Naive thymus-derived CD8-positive, alpha-beta T cell (primary cell): Measurements from ENCODE around the gene IGF2R. TPM values are rescaled to one million over a fixed set of nuclear protein-coding genes. Genes with fewer than 3 reads are reported as not detected.

Source experiments
- ATAC-seq, 2 donors: fragments of 150-1000 bp; cut with Tn5 transposase in 1 of 2; sonication (Bioruptor Pico), chemical (Tn5 transposase) in 1 of 2; 1 replicate in 1 of 2; 2 replicates in 1 of 2; pipeline ENCODE4 v1.10.0; 2021; ENCODE audit warnings: mild to moderate bottlenecking in 2 of 2, moderate library complexity in 2 of 2
- POLR2A ChIA-PET: fragments of 350-600 bp; sonication (Branson Sonifier 250); formaldehyde crosslinking; loops from one replicate; lab custom pipeline; 2021; ENCODE audit warnings: antibody characterized with exemption; lab: Charles Lee
- DNase-seq, 10 donors: peaks; one replicate each; pipeline versions ENCODE4 v3.0.0 to v3.0.0-alpha.2; 2020 to 2022
- H3K27ac Mint-ChIP-seq, 10 donors: one replicate each; pipeline ENCODE4 v1.8.0; 2020 to 2022; ENCODE audit warnings: mild to moderate bottlenecking in 10 of 10, mixed read lengths in 10 of 10, moderate library complexity in 4 of 10, inconsistent platforms in 1 of 10
- H3K27me3 Mint-ChIP-seq, 5 donors: one replicate each; pipeline ENCODE4 v1.8.0; 2021 to 2022; ENCODE audit warnings: mixed read lengths in 5 of 5
- H3K36me3 Mint-ChIP-seq, 3 donors: one replicate each; pipeline ENCODE4 v1.8.0; 2020 to 2022; ENCODE audit warnings: mixed read lengths in 3 of 3, mild to moderate bottlenecking in 2 of 3, inconsistent platforms in 1 of 3
- H3K4me1 Mint-ChIP-seq, 4 donors: one replicate each; pipeline ENCODE4 v1.8.0; 2021 to 2022; ENCODE audit warnings: mixed read lengths in 4 of 4
- H3K4me3 Mint-ChIP-seq, 10 donors: one replicate each; pipeline ENCODE4 v1.8.0; 2020 to 2022; ENCODE audit warnings: mild to moderate bottlenecking in 10 of 10, mixed read lengths in 10 of 10, moderate library complexity in 6 of 10, inconsistent platforms in 1 of 10
- H3K9me3 Mint-ChIP-seq, 9 donors: one replicate each; pipeline ENCODE4 v1.8.0; 2020 to 2022; ENCODE audit warnings: mixed read lengths in 9 of 9, mild to moderate bottlenecking in 3 of 9, inconsistent platforms in 1 of 9, moderate library complexity in 1 of 9
- polyA plus RNA-seq, 3 donors: library from polyadenylated mRNA; unstranded; fragments of 300-500 nt; fragmentation: Illumina TruSeq; gene quantifications; one replicate each; pipeline ENCODE4 v1.2.3, GENCODE V29; 2021
- total RNA-seq, 8 experiments: library from RNA in 2 of 8; stranded (reverse) in 2 of 8; gene quantifications; one replicate each; pipeline ENCODE4 v1.2.3 and lab custom pipeline; 2021 to 2026

The IGF2R gene
- total and polyA plus RNA-seq, 5 experiments from 2014 or later: 9.1 to 69.7 (median 19.3) TPM

DNA sequence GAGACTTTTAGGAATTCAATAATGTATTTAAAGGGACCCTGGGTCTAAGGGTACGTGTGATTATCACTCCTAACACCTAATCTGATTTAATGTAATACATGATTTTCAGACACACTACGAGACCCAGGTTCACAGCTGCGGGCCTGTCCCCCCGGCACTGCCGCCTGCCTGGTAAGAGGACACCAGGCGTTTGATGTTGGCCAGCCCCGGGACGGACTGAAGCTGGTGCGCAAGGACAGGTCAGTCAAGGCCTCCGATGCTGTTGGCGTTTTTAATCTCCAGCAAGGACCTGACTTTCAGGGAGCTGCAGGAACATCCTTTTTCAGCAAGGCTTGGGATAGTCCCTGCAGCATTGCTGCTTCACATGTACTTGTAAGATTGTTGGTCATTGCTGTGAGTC, 58.2 kb downstream of the IGF2R start:
- POLR2A ChIA-PET: interaction anchor here (1.3 kb wide), 1 partner anchor 11 kb away, joined by 5 read pairs; no protein-coding TSS in a partner anchor
- Mint-ChIP-seq H3K9me3 (no peaks in the 10 kb centered on the region), H3K4me1 (peaks cover 10 to 25% (median 17%) of the 10 kb centered on the region in 4 donors), H3K27ac (peak overlapping the region in 1 of 10 donors; percentile 14), H3K36me3 (peaks cover 4 to 60% (median 13%) of the 10 kb centered on the region in 3 donors), H3K4me3 (no peak overlapping the region), H3K27me3 (no peaks in the 10 kb centered on the region)
- DNase-seq (no peak), ATAC-seq (no peak)

DNA sequence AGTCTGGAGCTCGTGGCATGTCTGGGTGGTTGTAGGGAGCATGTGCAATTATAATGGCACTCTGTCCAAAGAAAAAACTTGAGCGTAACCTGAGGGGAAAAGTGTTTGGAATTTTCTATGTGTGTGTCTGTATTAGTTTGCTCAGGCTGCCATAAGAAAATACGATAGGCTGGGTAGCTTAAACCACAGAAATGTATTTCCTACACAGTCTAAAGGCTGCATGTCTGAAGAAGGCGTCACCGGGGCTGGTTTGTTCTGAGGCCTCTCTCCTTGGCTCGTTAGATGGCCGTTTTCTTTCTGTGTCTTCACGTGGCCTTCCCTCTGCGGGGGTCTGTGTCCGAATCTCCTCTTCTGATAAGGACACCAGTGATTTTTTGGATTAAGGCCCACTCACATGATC, 59.0 kb downstream of the IGF2R start:
- Mint-ChIP-seq H3K4me3 (no peak overlapping the region), H3K27me3 (no peaks in the 10 kb centered on the region), H3K36me3 (peaks cover 4 to 69% (median 18%) of the 10 kb centered on the region in 3 donors), H3K27ac (peak overlapping the region in 8 of 10 donors; percentile 1 to 88 (median 24)), H3K4me1 (peaks cover 10 to 25% (median 17%) of the 10 kb centered on the region in 4 donors), H3K9me3 (no peaks in the 10 kb centered on the region)
- no peak for ATAC-seq
- POLR2A ChIA-PET: interaction anchor here (1.3 kb wide), 1 partner anchor 12 kb away, joined by 5 read pairs; no protein-coding TSS in a partner anchor
- DNase-seq: no peak

DNA sequence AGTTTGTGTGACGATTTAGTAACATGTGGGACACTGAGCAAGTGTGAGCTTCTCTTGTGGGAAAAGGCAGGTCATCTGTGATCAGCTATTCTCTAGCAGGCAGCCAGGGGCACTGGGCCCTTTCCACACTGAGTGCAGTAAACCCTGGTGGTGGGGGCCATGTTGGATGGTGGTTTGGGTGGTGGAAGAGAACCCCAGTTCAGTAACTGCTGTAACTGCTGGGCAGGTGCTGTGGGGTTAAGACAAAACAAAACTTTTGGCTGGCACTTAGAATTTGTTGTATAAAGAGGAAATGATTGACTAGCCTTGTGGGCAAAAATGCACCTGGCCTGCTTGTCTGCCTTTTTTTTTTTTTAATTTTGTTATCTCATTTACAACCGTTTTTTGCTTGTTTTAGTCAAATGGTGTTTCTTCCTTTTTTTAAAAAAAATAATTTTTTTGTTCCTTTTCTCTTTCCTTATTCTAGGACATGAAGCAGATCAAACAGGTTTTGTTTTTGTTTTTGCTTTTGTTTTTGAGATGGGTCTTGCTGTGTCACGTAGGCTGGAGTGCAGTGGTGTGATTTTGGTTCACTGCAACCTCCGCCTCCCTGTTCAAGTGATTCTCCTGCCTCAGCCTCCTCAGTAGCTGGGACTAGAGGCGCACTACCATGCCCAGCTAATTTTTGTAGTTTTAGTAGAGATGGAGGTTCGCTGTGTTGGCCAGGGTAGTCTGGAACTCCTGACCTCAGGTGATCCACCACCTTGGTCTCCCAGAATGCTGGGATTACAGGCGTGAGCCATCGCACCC, 59.8 kb downstream of the IGF2R start:
- POLR2A ChIA-PET: interaction anchor here (1.3 kb wide), 1 partner anchor 13 kb away, joined by 5 read pairs; no protein-coding TSS in a partner anchor
- peaks cover 10 to 76% (median 25%) of the 10 kb centered on the region in 3 donors for H3K36me3 Mint-ChIP-seq
- no peak overlapping the region for H3K4me3 Mint-ChIP-seq

DNA sequence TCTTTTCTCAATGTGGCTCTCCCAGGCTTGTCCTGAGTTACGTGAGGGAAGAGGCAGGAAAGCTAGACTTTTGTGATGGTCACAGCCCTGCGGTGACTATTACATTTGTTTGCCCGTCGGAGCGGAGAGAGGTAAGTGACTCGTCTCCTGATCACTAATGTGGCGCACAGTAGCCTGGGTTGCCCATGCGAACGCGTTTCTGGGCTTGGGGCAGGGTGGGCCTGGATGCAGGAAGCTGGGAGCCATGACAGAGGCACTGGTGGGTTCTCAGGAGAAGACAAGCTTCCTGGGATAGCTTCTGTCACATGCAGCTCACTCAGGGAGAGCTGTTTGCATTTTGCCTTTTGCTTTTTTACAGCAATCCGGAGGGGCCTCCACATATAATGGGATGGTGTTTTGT, 60.6 kb downstream of the IGF2R start:
- Mint-ChIP-seq H3K4me1 (peaks cover 10 to 25% (median 17%) of the 10 kb centered on the region in 4 donors), H3K36me3 (peaks cover 10 to 85% (median 28%) of the 10 kb centered on the region in 3 donors), H3K27ac (peak overlapping the region in 1 of 10 donors; percentile 26), H3K27me3 (no peaks in the 10 kb centered on the region), H3K4me3 (no peak overlapping the region), H3K9me3 (no peaks in the 10 kb centered on the region)
- ATAC-seq (no peak), DNase-seq (no peak)
- POLR2A ChIA-PET: no interaction called here

More for the DNA sequence above, 59.8 kb downstream of the IGF2R start:
- peaks cover 10 to 25% (median 17%) of the 10 kb centered on the region in 4 donors for H3K4me1 Mint-ChIP-seq
- H3K27me3 Mint-ChIP-seq: no peaks in the 10 kb centered on the region
- peak overlapping the region in 7 of 10 donors; percentile 1 to 88 (median 51) for H3K27ac Mint-ChIP-seq
- DNase-seq: peak in 2 of 10 donors; percentile 11 to 24
- no peaks in the 10 kb centered on the region for H3K9me3 Mint-ChIP-seq
- ATAC-seq: peak; percentile 53 to 75

DNA sequence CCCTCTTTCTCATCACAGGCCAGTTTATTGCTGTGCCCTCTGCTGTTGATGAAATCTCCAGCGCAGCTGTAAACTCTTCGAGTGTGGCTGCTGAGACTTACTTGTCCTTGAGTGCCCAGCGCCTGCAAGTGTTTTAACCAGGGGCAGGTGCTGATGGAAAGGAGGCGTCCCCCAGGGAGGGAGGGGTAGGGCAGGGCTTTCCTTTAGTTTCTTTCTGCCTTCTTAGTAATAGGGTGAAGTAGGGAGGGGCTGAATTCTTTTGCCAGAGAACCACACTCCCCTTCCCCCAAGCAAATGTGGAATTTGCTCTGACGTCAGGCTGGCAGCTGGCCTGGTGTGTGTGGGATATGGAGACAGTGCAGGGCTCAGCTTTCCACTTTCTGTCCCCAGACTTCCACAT, 61.2 kb downstream of the IGF2R start:
- H3K4me1 Mint-ChIP-seq: peaks cover 10 to 25% (median 17%) of the 10 kb centered on the region in 4 donors
- POLR2A ChIA-PET: no interaction called here
- no peak overlapping the region for H3K4me3 Mint-ChIP-seq
- H3K27me3 Mint-ChIP-seq: no peaks in the 10 kb centered on the region
- H3K9me3 Mint-ChIP-seq: no peaks in the 10 kb centered on the region
- H3K27ac Mint-ChIP-seq: peak overlapping the region in 2 of 10 donors; percentile 26 to 50
- DNase-seq: no peak
- no peak for ATAC-seq
- H3K36me3 Mint-ChIP-seq: peaks cover 10 to 91% (median 33%) of the 10 kb centered on the region in 3 donors

DNA sequence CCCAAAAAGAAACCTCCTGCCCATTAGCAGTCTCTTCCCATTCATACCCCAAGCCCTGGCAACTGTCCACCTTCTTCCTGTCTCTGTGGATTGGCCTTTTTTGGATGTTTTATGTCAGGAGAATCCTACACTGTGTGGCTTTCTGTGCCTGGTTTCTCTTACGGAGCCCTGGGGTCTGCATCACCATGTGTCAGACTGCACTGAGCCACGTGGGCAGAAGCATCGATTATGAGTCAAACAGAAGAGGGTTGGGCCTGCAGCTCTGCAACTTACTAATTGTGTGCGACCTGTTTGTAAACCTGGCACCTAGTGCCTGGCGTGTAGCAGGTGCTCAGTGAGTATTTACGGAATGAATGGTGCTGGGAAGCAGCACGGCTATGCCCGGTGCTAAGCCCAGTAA, 62.6 kb downstream of the IGF2R start:
- Mint-ChIP-seq H3K36me3 (peaks cover 17 to 94% (median 34%) of the 10 kb centered on the region in 3 donors), H3K4me1 (peaks cover 17 to 25% (median 25%) of the 10 kb centered on the region in 4 donors), H3K27ac (peak overlapping the region in 1 of 10 donors; percentile 27), H3K27me3 (no peaks in the 10 kb centered on the region), H3K9me3 (no peaks in the 10 kb centered on the region), H3K4me3 (no peak overlapping the region)
- ATAC-seq (no peak), DNase-seq (no peak)
- POLR2A ChIA-PET: no interaction called here

DNA sequence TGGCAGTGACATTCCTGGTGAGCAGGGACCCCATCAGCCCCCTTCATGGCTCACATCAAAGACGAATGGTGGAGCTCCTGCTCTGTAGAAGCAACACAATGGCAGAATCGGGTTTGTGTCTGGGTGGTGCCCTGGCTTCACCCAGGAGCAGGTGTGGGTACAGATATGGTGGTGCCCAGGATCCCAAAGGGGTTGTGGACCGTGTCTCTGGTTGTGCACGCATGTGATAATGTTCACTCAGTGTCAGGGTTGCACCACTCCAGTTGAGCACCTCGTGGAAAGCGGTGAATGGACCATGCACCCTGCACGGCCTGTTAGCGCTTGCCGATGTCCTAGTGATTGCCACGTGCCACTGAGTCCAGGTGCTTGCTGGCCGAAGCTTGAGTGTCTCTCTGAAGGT, 63.0 kb downstream of the IGF2R start:
- H3K4me1 Mint-ChIP-seq: peaks cover 18 to 26% (median 23%) of the 10 kb centered on the region in 4 donors
- POLR2A ChIA-PET: no interaction called here
- H3K36me3 Mint-ChIP-seq: peaks cover 17 to 94% (median 33%) of the 10 kb centered on the region in 3 donors
- H3K27me3 Mint-ChIP-seq: no peaks in the 10 kb centered on the region
- no peak for DNase-seq
- ATAC-seq: no peak
- no peak overlapping the region for H3K4me3 Mint-ChIP-seq
- H3K27ac Mint-ChIP-seq: peak overlapping the region in 2 of 10 donors; percentile 55 to 74
- H3K9me3 Mint-ChIP-seq: no peaks in the 10 kb centered on the region

DNA sequence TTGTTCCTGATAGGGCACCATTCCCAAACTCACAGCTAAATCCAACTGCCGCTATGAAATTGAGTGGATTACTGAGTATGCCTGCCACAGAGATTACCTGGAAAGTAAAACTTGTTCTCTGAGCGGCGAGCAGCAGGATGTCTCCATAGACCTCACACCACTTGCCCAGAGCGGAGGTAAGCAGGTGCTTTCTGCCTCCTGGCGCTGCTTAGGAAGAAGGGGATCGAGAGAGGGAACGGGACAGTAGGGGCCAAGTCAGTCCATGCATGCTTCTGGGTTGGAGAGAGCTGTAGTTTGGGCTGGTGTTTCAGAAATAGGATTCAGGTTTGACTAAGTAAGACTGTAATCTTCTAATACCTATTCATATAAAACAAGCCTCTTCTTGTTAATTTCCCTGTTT, 63.7 kb downstream of the IGF2R start:
- DNase-seq (no peak), ATAC-seq (no peak)
- H3K36me3 Mint-ChIP-seq: peaks cover 17 to 91% (median 33%) of the 10 kb centered on the region in 3 donors
- peak overlapping the region in 1 of 10 donors; percentile 45 for H3K27ac Mint-ChIP-seq
- peaks cover 17 to 25% (median 21%) of the 10 kb centered on the region in 4 donors for H3K4me1 Mint-ChIP-seq
- no peak overlapping the region for H3K4me3 Mint-ChIP-seq
- H3K9me3 Mint-ChIP-seq: no peaks in the 10 kb centered on the region
- POLR2A ChIA-PET: no interaction called here
- no peaks in the 10 kb centered on the region for H3K27me3 Mint-ChIP-seq

DNA sequence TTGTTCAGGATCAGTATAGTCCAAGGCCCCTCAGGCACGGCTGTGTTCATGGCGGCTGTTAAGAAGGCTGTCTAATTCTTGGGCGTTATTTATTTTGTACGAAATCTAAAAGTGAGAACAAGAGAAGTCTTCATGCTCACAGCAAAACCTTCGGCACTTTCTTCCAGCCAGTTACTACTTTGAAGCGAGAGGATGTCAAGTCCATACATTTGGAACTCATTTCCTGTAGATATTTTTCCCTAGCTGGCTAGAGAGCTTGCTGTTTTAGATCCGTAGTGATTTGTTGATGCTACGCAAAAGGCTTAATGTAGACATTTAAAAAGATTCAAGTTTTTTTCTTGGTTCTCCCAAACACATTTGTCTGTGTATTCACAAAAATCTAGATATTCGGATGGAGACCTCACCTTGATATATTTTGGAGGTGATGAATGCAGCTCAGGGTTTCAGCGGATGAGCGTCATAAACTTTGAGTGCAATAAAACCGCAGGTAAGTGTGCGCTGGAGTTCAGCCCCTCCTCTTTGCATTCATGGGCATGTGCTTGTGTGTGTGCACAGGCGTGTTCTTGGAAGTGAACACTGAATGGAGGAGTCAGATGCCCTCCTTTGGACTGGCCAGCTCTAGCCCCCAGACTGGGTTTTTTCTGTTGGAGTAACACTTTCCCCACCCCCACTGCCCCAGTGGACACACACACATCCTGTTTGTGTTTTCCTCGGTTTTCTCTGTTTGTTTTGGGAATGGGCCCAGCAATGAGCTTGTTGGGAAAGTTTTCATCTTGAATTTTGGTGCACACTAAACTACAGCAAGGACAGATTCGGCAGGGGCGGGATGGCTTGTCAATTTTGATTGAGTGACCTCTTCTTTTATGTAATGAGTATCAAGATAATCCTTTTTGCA, 65.4 kb downstream of the IGF2R start:
- POLR2A ChIA-PET: no interaction called here
- H3K27ac Mint-ChIP-seq: no peak overlapping the region
- H3K4me3 Mint-ChIP-seq: no peak overlapping the region
- no peak for ATAC-seq
- no peak for DNase-seq
- H3K9me3 Mint-ChIP-seq: no peaks in the 10 kb centered on the region
- H3K27me3 Mint-ChIP-seq: no peaks in the 10 kb centered on the region
- peaks cover 13 to 84% (median 34%) of the 10 kb centered on the region in 3 donors for H3K36me3 Mint-ChIP-seq
- peaks cover 18 to 28% (median 22%) of the 10 kb centered on the region in 4 donors for H3K4me1 Mint-ChIP-seq

DNA sequence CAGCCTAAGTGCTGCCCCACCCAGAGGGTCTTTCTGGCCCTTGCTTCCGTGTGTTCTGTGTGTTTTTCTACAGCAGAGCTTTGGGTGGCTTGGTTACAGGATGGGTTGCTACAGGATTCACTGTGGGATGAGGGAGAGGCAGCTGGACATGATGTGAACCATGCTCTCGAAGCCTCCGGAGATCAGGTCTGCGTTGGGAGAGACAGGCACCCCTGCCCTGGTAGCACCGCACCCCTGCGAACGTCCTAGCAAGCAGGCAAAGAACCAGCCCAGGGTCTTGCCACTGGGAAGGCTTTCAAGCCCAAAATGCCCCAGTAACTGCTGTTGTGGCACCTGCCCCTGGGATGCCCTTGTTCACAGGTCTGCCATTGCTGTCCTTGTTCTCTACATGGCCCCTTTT, 66.4 kb downstream of the IGF2R start:
- no peak overlapping the region for H3K4me3 Mint-ChIP-seq
- H3K27ac Mint-ChIP-seq: peak overlapping the region in 2 of 10 donors; percentile 48 to 71
- no peaks in the 10 kb centered on the region for H3K27me3 Mint-ChIP-seq
- peaks cover 17 to 37% (median 24%) of the 10 kb centered on the region in 4 donors for H3K4me1 Mint-ChIP-seq
- POLR2A ChIA-PET: no interaction called here
- peaks cover 13 to 75% (median 34%) of the 10 kb centered on the region in 3 donors for H3K36me3 Mint-ChIP-seq
- H3K9me3 Mint-ChIP-seq: no peaks in the 10 kb centered on the region
- ATAC-seq: no peak
- DNase-seq: no peak

DNA sequence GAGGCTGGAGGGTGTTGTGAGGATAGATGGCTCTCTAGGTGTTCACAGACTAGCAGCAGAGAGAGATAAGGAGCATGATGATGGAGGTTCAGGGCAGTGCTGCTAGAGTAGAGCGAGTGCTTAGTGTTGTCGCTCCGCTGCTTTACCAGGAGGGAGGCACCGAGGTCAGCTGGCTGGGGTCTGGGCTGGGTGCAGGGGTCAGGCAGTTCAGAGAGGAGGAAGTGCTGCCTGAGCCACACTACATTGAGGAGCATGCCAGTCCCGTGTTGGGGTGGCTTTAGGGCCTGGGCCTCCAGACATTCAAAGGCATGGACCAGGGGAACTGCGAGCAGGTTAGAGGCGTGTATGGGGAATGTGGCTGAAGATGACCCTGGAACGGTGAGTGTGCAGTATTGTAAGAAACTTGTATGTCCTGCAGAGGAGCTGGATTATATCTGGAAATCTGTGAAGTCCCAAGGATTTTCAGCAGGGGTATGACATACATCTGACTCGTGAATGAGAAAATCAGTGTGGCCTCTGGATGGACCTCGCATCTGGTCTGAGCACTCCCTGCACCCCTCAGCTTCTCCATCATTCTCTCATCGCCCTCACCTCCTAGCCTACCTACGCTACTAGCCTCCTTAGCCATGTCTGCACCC, 66.9 kb downstream of the IGF2R start:
- H3K27ac Mint-ChIP-seq: peak overlapping the region in 4 of 10 donors; percentile 43 to 75 (median 60)
- H3K4me1 Mint-ChIP-seq: peaks cover 14 to 39% (median 26%) of the 10 kb centered on the region in 4 donors
- no peaks in the 10 kb centered on the region for H3K9me3 Mint-ChIP-seq
- H3K36me3 Mint-ChIP-seq: peaks cover 13 to 75% (median 40%) of the 10 kb centered on the region in 3 donors
- no peak overlapping the region for H3K4me3 Mint-ChIP-seq
- DNase-seq (no peak), ATAC-seq (no peak)
- H3K27me3 Mint-ChIP-seq: no peaks in the 10 kb centered on the region
- POLR2A ChIA-PET: no interaction called here

DNA sequence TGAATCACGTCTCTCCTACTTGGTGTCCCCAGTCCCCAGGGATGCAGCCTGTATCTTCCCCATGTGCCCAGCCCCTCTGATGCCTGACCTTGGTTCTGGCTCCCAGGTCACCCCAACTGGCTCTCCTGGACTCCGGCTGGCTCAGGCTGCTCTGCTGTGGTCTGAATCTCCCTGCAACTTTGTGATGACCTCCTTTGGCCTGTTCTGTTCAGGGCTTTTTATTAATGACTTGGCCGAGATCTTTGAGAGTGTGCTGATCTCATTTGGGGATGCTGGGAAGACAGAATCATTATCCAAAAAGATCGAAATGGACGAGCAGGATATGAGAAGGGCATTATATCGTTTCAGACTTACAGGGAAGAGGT, 67.4 kb downstream of the IGF2R start:
- H3K36me3 Mint-ChIP-seq: peaks cover 13 to 77% (median 40%) of the 10 kb centered on the region in 3 donors

More for the DNA sequence above, 67.4 kb downstream of the IGF2R start:
- H3K27me3 Mint-ChIP-seq: no peaks in the 10 kb centered on the region
- POLR2A ChIA-PET: no interaction called here
- H3K4me1 Mint-ChIP-seq: peaks cover 14 to 39% (median 27%) of the 10 kb centered on the region in 4 donors
- DNase-seq (no peak), ATAC-seq (no peak)
- H3K27ac Mint-ChIP-seq: peak overlapping the region in 2 of 10 donors; percentile 48 to 75
- H3K9me3 Mint-ChIP-seq: no peaks in the 10 kb centered on the region
- no peak overlapping the region for H3K4me3 Mint-ChIP-seq
